Transverse colon (tissue), 4 donors: Measurements from ENCODE around the gene NPAT.

ENCODE experiments used
- CTCF ChIP-seq, 5 experiments: fragments of 200-600 bp in 3 of 5; fragments of 450-650 bp in 2 of 5; sonication (generic) in 3 of 5; IDR thresholded peaks; 1 replicate in 2 of 5; 2 replicates in 3 of 5; pipeline ENCODE4 v1.5.1; 2016 to 2017; ENCODE audit warnings: antibody characterized with exemption in 5 of 5, inconsistent platforms in 3 of 5, mild to moderate bottlenecking in 2 of 5, moderate library complexity in 1 of 5
- EP300 ChIP-seq: sonication (generic); formaldehyde crosslinking; IDR thresholded peaks from one replicate; pipeline ENCODE4 v1.6.1; 2017; ENCODE audit warnings: antibody characterized with exemption, low read depth
- POLR2A ChIP-seq: fragments of 450-650 bp; IDR thresholded peaks from one replicate; pipeline ENCODE4 v1.6.1; 2016; ENCODE audit warnings: antibody characterized with exemption, mild to moderate bottlenecking, moderate library complexity
- POLR2AphosphoS5 ChIP-seq, 3 donors: sonication (generic); formaldehyde crosslinking; IDR thresholded peaks; one replicate each; pipeline ENCODE4 v1.6.1; 2016; ENCODE audit warnings: antibody characterized with exemption in 3 of 3

GRCh38 chr11:108210441-108210840 is 12.0 kb downstream of the NPAT start:
- no peak for TF ChIP-seq POLR2AphosphoS5 (IDR thresholded peaks at IDR 0.05)
- no peak for TF ChIP-seq CTCF (IDR thresholded peaks at IDR 0.05)
- no peak for TF ChIP-seq POLR2A
- no peak for TF ChIP-seq EP300
